ENCODE results near the gene SLC44A4.

- TF ChIP-seq, protein P1, sequence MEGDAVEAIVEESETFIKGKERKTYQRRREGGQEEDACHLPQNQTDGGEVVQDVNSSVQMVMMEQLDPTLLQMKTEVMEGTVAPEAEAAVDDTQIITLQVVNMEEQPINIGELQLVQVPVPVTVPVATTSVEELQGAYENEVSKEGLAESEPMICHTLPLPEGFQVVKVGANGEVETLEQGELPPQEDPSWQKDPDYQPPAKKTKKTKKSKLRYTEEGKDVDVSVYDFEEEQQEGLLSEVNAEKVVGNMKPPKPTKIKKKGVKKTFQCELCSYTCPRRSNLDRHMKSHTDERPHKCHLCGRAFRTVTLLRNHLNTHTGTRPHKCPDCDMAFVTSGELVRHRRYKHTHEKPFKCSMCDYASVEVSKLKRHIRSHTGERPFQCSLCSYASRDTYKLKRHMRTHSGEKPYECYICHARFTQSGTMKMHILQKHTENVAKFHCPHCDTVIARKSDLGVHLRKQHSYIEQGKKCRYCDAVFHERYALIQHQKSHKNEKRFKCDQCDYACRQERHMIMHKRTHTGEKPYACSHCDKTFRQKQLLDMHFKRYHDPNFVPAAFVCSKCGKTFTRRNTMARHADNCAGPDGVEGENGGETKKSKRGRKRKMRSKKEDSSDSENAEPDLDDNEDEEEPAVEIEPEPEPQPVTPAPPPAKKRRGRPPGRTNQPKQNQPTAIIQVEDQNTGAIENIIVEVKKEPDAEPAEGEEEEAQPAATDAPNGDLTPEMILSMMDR (IDR thresholded peaks at IDR 0.05) = no peak
- no peak for TF ChIP-seq EZH2phosphoT487 (IDR thresholded peaks at IDR 0.05)
Observed at GRCh38 chr6:31919624-31920303, 41.0 kb upstream of the SLC44A4 start.
